Tibial nerve (tissue), 4 donors: ENCODE data around the gene CEP112.

Experiments
- EP300 ChIP-seq, 2 donors: sonication (generic); formaldehyde crosslinking; IDR thresholded peaks; one replicate each; pipeline ENCODE4 v1.6.1; 2017; ENCODE audit warnings: antibody characterized with exemption in 2 of 2, mild to moderate bottlenecking in 1 of 2
- TF ChIP-seq, protein P1 (sequence below), 5 experiments: fragments of 200-600 bp in 3 of 5; fragments of 450-650 bp in 2 of 5; sonication (generic) in 3 of 5; IDR thresholded peaks; one replicate each; pipeline ENCODE4 v1.5.1; 2016 to 2019; ENCODE audit warnings: antibody characterized with exemption in 5 of 5, mild to moderate bottlenecking in 3 of 5, moderate library complexity in 2 of 5

DNA sequence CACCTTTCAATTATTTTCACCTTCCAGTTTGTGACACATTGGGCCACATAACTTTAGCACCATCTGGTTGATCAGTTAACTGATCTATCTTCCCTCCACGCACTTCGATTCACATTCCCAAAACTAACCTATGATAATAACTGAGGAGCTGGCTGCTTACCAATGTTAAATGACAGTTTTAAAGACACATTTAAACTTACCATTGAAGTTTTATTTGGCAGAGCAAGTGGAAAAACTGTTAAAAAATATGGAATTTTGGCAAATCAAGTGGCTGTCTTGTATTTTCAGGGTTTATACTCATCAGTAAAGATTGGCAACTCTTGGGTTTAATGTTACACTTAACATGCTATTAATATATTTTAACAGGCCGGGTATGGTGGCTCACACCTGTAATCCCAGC, 42.7 kb upstream of the CEP112 start:
- TF ChIP-seq, protein P1, sequence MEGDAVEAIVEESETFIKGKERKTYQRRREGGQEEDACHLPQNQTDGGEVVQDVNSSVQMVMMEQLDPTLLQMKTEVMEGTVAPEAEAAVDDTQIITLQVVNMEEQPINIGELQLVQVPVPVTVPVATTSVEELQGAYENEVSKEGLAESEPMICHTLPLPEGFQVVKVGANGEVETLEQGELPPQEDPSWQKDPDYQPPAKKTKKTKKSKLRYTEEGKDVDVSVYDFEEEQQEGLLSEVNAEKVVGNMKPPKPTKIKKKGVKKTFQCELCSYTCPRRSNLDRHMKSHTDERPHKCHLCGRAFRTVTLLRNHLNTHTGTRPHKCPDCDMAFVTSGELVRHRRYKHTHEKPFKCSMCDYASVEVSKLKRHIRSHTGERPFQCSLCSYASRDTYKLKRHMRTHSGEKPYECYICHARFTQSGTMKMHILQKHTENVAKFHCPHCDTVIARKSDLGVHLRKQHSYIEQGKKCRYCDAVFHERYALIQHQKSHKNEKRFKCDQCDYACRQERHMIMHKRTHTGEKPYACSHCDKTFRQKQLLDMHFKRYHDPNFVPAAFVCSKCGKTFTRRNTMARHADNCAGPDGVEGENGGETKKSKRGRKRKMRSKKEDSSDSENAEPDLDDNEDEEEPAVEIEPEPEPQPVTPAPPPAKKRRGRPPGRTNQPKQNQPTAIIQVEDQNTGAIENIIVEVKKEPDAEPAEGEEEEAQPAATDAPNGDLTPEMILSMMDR (IDR thresholded peaks at IDR 0.05), result no peak
- no peak for TF ChIP-seq EP300 (IDR thresholded peaks at IDR 0.05)
